Kidney epithelial cell (primary cell): ENCODE data around the gene KCNMA1. TPM values are rescaled to one million over a fixed set of nuclear protein-coding genes. Genes with fewer than 3 reads are reported as not detected.

Experiments used
- DNase-seq: peaks from one replicate; pipeline ENCODE4 v3.0.0-alpha.2; 2010; ENCODE audit warnings: low read depth
- H3K27me3 ChIP-seq: 2 replicates; pipeline ENCODE4 v1.6.0; 2011; ENCODE audit warnings: low read length; ENCODE audit not compliant: control insufficient read depth, insufficient read depth
- H3K36me3 ChIP-seq: 2 replicates; pipeline ENCODE4 v1.5.1; 2011; ENCODE audit warnings: low read length; ENCODE audit not compliant: control insufficient read depth, insufficient read depth
- H3K4me3 ChIP-seq: 2 replicates; pipeline ENCODE4 v1.5.1; 2011; ENCODE audit warnings: low read depth, mild to moderate bottlenecking, control low read depth, low read length
- CTCF ChIP-seq: IDR thresholded peaks from 2 replicates; pipeline ENCODE4 v1.5.1; 2011; ENCODE audit warnings: mild to moderate bottlenecking, moderate library complexity, low read length, control low read depth, inconsistent platforms; ENCODE audit not compliant: insufficient read depth, poor library complexity, severe bottlenecking
- total RNA-seq: library from RNA; depleted of rRNA; stranded (reverse); fragments of >200 nt; gene quantifications from 2 replicates; pipeline ENCODE4 v1.2.3, GENCODE V29; 2015

KCNMA1 gene
- total RNA-seq, 1 donor from 2014 or later, result 18.9 TPM

GRCh38 chr10:77269163-77269562 lies 368.4 kb downstream of the KCNMA1 start:
- no peaks in the 10 kb centered on the region for H3K36me3 ChIP-seq
- H3K27me3 ChIP-seq, result no peaks in the 10 kb centered on the region
- DNase-seq, result no peak
- no peak overlapping the region for H3K4me3 ChIP-seq
- TF ChIP-seq CTCF, result no peak

- H3K4me3 ChIP-seq, result no peak overlapping the region
- TF ChIP-seq CTCF, result no peak
- no peaks in the 10 kb centered on the region for H3K27me3 ChIP-seq
- DNase-seq, result no peak
- H3K36me3 ChIP-seq, result no peaks in the 10 kb centered on the region
Observed at GRCh38 chr10:77268721-77269120, 368.9 kb downstream of the KCNMA1 start.

GRCh38 chr10:77267703-77268675 lies 369.6 kb downstream of the KCNMA1 start:
- no peaks in the 10 kb centered on the region for H3K27me3 ChIP-seq
- DNase-seq, result no peak
- H3K4me3 ChIP-seq, result no peak overlapping the region
- H3K36me3 ChIP-seq, result no peaks in the 10 kb centered on the region
- TF ChIP-seq CTCF, result no peak

- Histone ChIP-seq H3K36me3 (no peaks in the 10 kb centered on the region), H3K4me3 (no peak overlapping the region), H3K27me3 (no peaks in the 10 kb centered on the region)
- no peak for DNase-seq
- TF ChIP-seq CTCF, result no peak
Observed at GRCh38 chr10:77266242-77266641, 371.4 kb downstream of the KCNMA1 start.

- H3K27me3 ChIP-seq, result no peaks in the 10 kb centered on the region
- no peak overlapping the region for H3K4me3 ChIP-seq
- no peak for DNase-seq
- TF ChIP-seq CTCF, result no peak
- no peaks in the 10 kb centered on the region for H3K36me3 ChIP-seq
Observed at GRCh38 chr10:77264527-77264926, 373.1 kb downstream of the KCNMA1 start.
